CD14-positive monocyte (primary cell): Measurements from ENCODE around the gene C11orf98. TPM values are rescaled to one million over a fixed set of nuclear protein-coding genes. Genes with fewer than 3 reads are reported as not detected.
A peak's percentile ranks its signal among the peaks of the same experiment; 100 is the strongest.

Experiments
- DNase-seq, 3 donors: peaks; one replicate each; pipeline ENCODE4 v3.0.0-alpha.2; 2011 to 2022
- H2AFZ ChIP-seq: 2 replicates; pipeline ENCODE4 v1.6.0; 2012; ENCODE audit warnings: mild to moderate bottlenecking, low read depth, low read length, inconsistent platforms; ENCODE audit not compliant: insufficient read depth, poor library complexity, severe bottlenecking
- H3K27ac ChIP-seq, 2 donors: 1 replicate in 1 of 2; 2 replicates in 1 of 2; pipeline ENCODE4 v1.5.1; 2012 to 2013; ENCODE audit warnings: low read length in 2 of 2, control low read depth in 1 of 2, inconsistent platforms in 1 of 2, low read depth in 1 of 2, mild to moderate bottlenecking in 1 of 2
- H3K27me3 ChIP-seq, 2 donors: one replicate each; pipeline versions ENCODE4 v1.6.0 to v1.6.1; 2011 to 2013; ENCODE audit warnings: low read length in 2 of 2; ENCODE audit not compliant: control insufficient read depth in 2 of 2, insufficient read depth in 2 of 2
- H3K36me3 ChIP-seq, 2 donors: replicated peaks in 1 of 2; 1 replicate in 1 of 2; 2 replicates in 1 of 2; pipeline versions ENCODE4 v1.5.1 to v1.6.1; 2012 to 2013; ENCODE audit warnings: low read length in 2 of 2, control low read depth in 1 of 2, inconsistent platforms in 1 of 2, mild to moderate bottlenecking in 1 of 2; ENCODE audit not compliant: insufficient read depth in 2 of 2, control insufficient read depth in 1 of 2
- H3K4me1 ChIP-seq, 2 donors: 1 replicate in 1 of 2; 2 replicates in 1 of 2; pipeline versions ENCODE4 v1.5.1 to v1.6.1; 2012 to 2013; ENCODE audit warnings: low read length in 2 of 2, control low read depth in 1 of 2, inconsistent platforms in 1 of 2, mild to moderate bottlenecking in 1 of 2, moderate library complexity in 1 of 2; ENCODE audit not compliant: insufficient read depth in 2 of 2, control insufficient read depth in 1 of 2
- H3K4me2 ChIP-seq: replicated peaks from 2 replicates; pipeline ENCODE3; 2012; ENCODE audit warnings: low read length, moderate library complexity, mild to moderate bottlenecking; ENCODE audit not compliant: poor library complexity, severe bottlenecking; ENCODE audit errors: extremely low read depth
- H3K4me3 ChIP-seq, 3 experiments: fragments of 200-600 bp in 1 of 3; sonication (generic) in 1 of 3; replicated peaks in 1 of 3; 1 replicate in 2 of 3; 2 replicates in 1 of 3; pipeline ENCODE4 v1.5.1; 2011 to 2013; ENCODE audit warnings: low read length in 3 of 3, mild to moderate bottlenecking in 3 of 3, control low read depth in 2 of 3, low read depth in 2 of 3, inconsistent platforms in 1 of 3, moderate library complexity in 1 of 3
- H3K79me2 ChIP-seq: 2 replicates; pipeline ENCODE4 v1.6.0; 2012; ENCODE audit warnings: mild to moderate bottlenecking, control low read depth, inconsistent platforms, low read length, moderate library complexity; ENCODE audit not compliant: insufficient read depth
- H3K9ac ChIP-seq: 2 replicates; pipeline ENCODE4 v1.6.0; 2017; ENCODE audit warnings: low read length, mild to moderate bottlenecking; ENCODE audit not compliant: insufficient read depth, poor library complexity, severe bottlenecking
- H3K9me3 ChIP-seq, 2 donors: replicated peaks in 1 of 2; 1 replicate in 1 of 2; 2 replicates in 1 of 2; pipeline versions ENCODE4 v1.5.1 to v1.6.1; 2012 to 2013; ENCODE audit warnings: low read length in 2 of 2, control low read depth in 1 of 2; ENCODE audit not compliant: control insufficient read depth in 1 of 2, insufficient read depth in 1 of 2
- H4K20me1 ChIP-seq: 2 replicates; pipeline ENCODE4 v1.6.0; 2012; ENCODE audit warnings: mild to moderate bottlenecking, low read length, control low read depth, moderate library complexity; ENCODE audit not compliant: insufficient read depth
- H3K27ac Mint-ChIP-seq, 7 donors: one replicate each; pipeline ENCODE4 v1.8.0; 2020; ENCODE audit warnings: mild to moderate bottlenecking in 7 of 7, mixed read lengths in 7 of 7, moderate library complexity in 6 of 7, inconsistent platforms in 2 of 7
- H3K27me3 Mint-ChIP-seq, 3 donors: one replicate each; pipeline ENCODE4 v1.8.0; 2021 to 2022; ENCODE audit warnings: low read depth in 3 of 3, mild to moderate bottlenecking in 3 of 3, mixed read lengths in 3 of 3, moderate library complexity in 3 of 3, inconsistent platforms in 1 of 3
- H3K36me3 Mint-ChIP-seq, 2 donors: one replicate each; pipeline ENCODE4 v1.8.0; 2020; ENCODE audit warnings: mixed read lengths in 2 of 2, inconsistent platforms in 1 of 2, mild to moderate bottlenecking in 1 of 2
- H3K4me1 Mint-ChIP-seq: one replicate; pipeline ENCODE4 v1.8.0; 2020; ENCODE audit warnings: mild to moderate bottlenecking, mixed read lengths
- H3K4me3 Mint-ChIP-seq, 2 donors: one replicate each; pipeline ENCODE4 v1.8.0; 2020; ENCODE audit warnings: mild to moderate bottlenecking in 2 of 2, mixed read lengths in 2 of 2, moderate library complexity in 1 of 2
- H3K9me3 Mint-ChIP-seq, 7 donors: one replicate each; pipeline ENCODE4 v1.8.0; 2020 to 2022; ENCODE audit warnings: mixed read lengths in 7 of 7, mild to moderate bottlenecking in 6 of 7, moderate library complexity in 6 of 7, inconsistent platforms in 2 of 7
- WGBS: methylation state at CpG from one replicate; pipeline ENCODE4 v1.1.5; 2013; ENCODE audit warnings: missing lambda C conversion rate; ENCODE audit not compliant: insufficient coverage; 5-methylcytosine and 5-hydroxymethylcytosine counted together
- intact Hi-C, 2 donors: fragments of 100-400 bp; cut with micrococcal nuclease; formaldehyde crosslinking; loops; one replicate each; pipeline versions ENCODE4 v1.15.0 to v1.15.1; 2023
- polyA plus RNA-seq, 3 donors: library from polyadenylated mRNA; depleted of rRNA in 1 of 3; unstranded in 2 of 3; stranded (reverse) in 1 of 3; fragments of 300-500 nt in 2 of 3; fragments of >200 nt in 1 of 3; fragmentation: Illumina TruSeq in 2 of 3; gene quantifications; 1 replicate in 2 of 3; 2 replicates in 1 of 3; pipeline ENCODE4 v1.2.3, GENCODE V29; 2012 to 2021
- TF ChIP-seq, protein P1 (sequence below): fragments of 200-600 bp; IDR thresholded peaks from one replicate; pipeline ENCODE4 v1.8.0; 2022; ENCODE audit warnings: antibody characterized with exemption, mild to moderate bottlenecking

Gene C11orf98
- polyA plus RNA-seq, 3 donors, result 25.9 to 78.2 (median 74.6) TPM

DNA sequence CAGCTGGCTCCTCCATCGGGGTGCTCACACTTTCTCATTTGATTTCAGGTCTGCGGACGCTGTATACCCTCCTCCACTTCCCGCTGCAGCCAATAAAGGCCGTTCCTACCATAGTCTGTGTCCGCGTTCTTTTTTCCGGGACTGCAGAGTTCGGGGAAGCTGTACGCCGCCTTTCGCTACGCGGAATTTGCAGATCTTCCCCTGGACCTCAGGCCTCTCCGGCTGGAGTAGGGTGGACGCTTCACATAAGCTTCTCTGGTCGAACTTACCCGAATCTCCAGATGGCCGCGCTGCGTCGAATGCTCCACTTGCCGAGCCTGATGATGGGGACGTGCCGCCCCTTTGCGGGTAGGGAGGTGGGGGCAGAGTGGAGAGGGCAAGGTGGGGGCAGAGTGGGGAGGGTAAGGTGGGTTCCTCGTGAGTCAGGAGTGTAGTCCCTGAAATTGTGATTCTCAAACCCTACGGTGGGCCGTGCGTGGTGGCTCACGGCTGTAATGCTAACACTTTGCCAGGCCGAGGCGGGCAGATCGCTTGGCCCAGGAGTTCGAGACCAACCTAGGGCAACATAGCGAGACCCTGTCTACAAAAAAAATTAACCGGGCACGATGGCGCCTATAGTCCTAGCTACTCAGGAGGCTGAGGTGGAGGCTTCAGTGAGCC, 719 bp upstream of the C11orf98 start:
- peaks cover 18% of the 10 kb centered on the region for H4K20me1 ChIP-seq
- no peaks in the 10 kb centered on the region for H3K9me3 Mint-ChIP-seq
- peak overlapping the region; percentile 80 to 94 (median 92) for H3K27ac Mint-ChIP-seq
- peak overlapping the region; percentile 50 to 86 for H3K27ac ChIP-seq
- no peaks in the 10 kb centered on the region for H3K27me3 ChIP-seq
- H3K4me3 ChIP-seq, result peak overlapping the region; percentile 70 to 99 (median 99)
- peaks cover 14 to 33% of the 10 kb centered on the region in 2 donors for H3K36me3 Mint-ChIP-seq
- peaks cover 29 to 32% of the 10 kb centered on the region in 2 donors for H3K4me1 ChIP-seq
- peaks cover 10 to 27% of the 10 kb centered on the region in 2 donors for H3K36me3 ChIP-seq
- peak overlapping the region; percentile 90 for H3K4me2 ChIP-seq
- peak overlapping the region; percentile 78 for H3K9ac ChIP-seq
- WGBS, result 10% methylated on average over 39 of the region's 39 CpGs
- peaks cover 58% of the 10 kb centered on the region for H3K79me2 ChIP-seq
- peak in 2 of 3 donors; percentile 30 to 43 for DNase-seq
- TF ChIP-seq, protein P1, sequence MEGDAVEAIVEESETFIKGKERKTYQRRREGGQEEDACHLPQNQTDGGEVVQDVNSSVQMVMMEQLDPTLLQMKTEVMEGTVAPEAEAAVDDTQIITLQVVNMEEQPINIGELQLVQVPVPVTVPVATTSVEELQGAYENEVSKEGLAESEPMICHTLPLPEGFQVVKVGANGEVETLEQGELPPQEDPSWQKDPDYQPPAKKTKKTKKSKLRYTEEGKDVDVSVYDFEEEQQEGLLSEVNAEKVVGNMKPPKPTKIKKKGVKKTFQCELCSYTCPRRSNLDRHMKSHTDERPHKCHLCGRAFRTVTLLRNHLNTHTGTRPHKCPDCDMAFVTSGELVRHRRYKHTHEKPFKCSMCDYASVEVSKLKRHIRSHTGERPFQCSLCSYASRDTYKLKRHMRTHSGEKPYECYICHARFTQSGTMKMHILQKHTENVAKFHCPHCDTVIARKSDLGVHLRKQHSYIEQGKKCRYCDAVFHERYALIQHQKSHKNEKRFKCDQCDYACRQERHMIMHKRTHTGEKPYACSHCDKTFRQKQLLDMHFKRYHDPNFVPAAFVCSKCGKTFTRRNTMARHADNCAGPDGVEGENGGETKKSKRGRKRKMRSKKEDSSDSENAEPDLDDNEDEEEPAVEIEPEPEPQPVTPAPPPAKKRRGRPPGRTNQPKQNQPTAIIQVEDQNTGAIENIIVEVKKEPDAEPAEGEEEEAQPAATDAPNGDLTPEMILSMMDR, result no peak
- H3K4me1 Mint-ChIP-seq, result peaks cover 47% of the 10 kb centered on the region
- H3K9me3 ChIP-seq, result no peaks in the 10 kb centered on the region
- peak overlapping the region; percentile 95 for H2AFZ ChIP-seq
- peak overlapping the region; percentile 92 to 97 for H3K4me3 Mint-ChIP-seq
- no peaks in the 10 kb centered on the region for H3K27me3 Mint-ChIP-seq
- intact Hi-C loops, result loop anchor here in 1 of 2 donors (2.0 kb wide), 1 partner anchor 13 kb away; the partner anchor contains the start of gene UBXN1

DNA sequence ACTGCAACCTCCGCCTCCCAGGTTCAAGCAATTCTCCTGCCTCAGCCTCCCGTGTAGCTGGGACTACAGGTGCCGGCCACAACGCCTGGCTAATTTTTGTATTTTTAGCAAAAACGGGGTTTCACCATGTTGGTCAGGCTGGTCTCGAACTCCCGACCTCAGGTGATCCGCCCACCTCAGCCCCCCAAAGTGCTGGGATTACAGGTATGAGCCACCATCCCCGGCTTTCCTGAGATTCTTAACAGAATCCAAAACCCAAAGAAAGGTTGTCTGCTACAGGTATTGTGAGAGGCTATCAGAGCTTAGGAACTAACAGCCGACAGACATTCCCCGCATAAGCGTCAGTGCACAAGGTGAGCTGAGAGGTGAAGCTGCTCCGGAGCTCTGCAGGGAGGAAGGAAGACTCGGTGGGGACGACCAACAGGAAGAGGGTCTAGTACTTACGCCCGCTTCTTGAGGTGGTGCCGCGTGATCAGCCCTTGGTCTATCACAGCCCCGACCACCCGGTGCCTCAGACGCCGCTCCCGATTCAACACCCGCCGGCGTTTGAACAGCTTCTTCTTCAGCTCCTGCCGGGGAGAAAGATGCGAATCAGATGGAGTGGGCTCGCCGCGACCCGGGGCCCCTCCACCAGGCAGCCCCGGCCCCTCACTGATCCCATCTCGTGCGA, 470 bp downstream of the C11orf98 start:
- Histone ChIP-seq H3K79me2 (peaks cover 53% of the 10 kb centered on the region), H3K4me1 (peaks cover 24 to 28% of the 10 kb centered on the region in 2 donors), H3K9ac (peak overlapping the region; percentile 78), H2AFZ (peak overlapping the region; percentile 95), H3K4me3 (peak overlapping the region; percentile 70 to 99 (median 99)), H3K27ac (peak overlapping the region; percentile 66 to 86), H3K36me3 (peaks cover 10 to 27% of the 10 kb centered on the region in 2 donors), H4K20me1 (peaks cover 18% of the 10 kb centered on the region), H3K27me3 (no peaks in the 10 kb centered on the region), H3K9me3 (no peaks in the 10 kb centered on the region), H3K4me2 (peak overlapping the region; percentile 90)
- no peaks in the 10 kb centered on the region for H3K27me3 Mint-ChIP-seq
- peak in 1 of 3 donors; percentile 33 for DNase-seq
- H3K36me3 Mint-ChIP-seq, result peaks cover 14 to 36% of the 10 kb centered on the region in 2 donors
- no peaks in the 10 kb centered on the region for H3K9me3 Mint-ChIP-seq
- peak overlapping the region; percentile 92 to 97 for H3K4me3 Mint-ChIP-seq
- WGBS, result 5% methylated on average over 32 of the region's 36 CpGs
- H3K27ac Mint-ChIP-seq, result peak overlapping the region; percentile 80 to 94 (median 93)
- H3K4me1 Mint-ChIP-seq, result peaks cover 40% of the 10 kb centered on the region
- intact Hi-C loops, result loop anchor here in 1 of 2 donors (2.0 kb wide), 1 partner anchor 14 kb away; the partner anchor contains the start of gene UBXN1
- TF ChIP-seq, protein P1, result no peak
